HG03066 (cell line): Measurements from ENCODE around the gene DNASE1L3.

Experiments
- ATAC-seq: cut with Tn5 transposase; IDR thresholded peaks from one replicate; pipeline ENCODE4 v1.9.1; 2021; ENCODE audit warnings: low read depth; ENCODE audit not compliant: unreplicated experiment

Gene DNASE1L3

GRCh38 chr3:58164199-58164879 is 46.4 kb downstream of the DNASE1L3 start:
- no peak for ATAC-seq

GRCh38 chr3:58163234-58163633 is 47.5 kb downstream of the DNASE1L3 start:
- no peak for ATAC-seq

- no peak for ATAC-seq
These were observed 49.1 kb downstream of the DNASE1L3 start for GRCh38 chr3:58161435-58162398.

GRCh38 chr3:58160399-58160798 is 50.4 kb downstream of the DNASE1L3 start:
- no peak for ATAC-seq

GRCh38 chr3:58158442-58159153 is 52.2 kb downstream of the DNASE1L3 start:
- no peak for ATAC-seq

- ATAC-seq: no peak
These were observed 53.1 kb downstream of the DNASE1L3 start for GRCh38 chr3:58157700-58158099.

GRCh38 chr3:58155838-58156237 is 54.9 kb downstream of the DNASE1L3 start:
- no peak for ATAC-seq

- no peak for ATAC-seq
These were observed 55.9 kb downstream of the DNASE1L3 start for GRCh38 chr3:58154626-58155449.

GRCh38 chr3:58153371-58153770 is 57.4 kb downstream of the DNASE1L3 start:
- ATAC-seq: no peak

GRCh38 chr3:58152225-58153015 is 58.4 kb downstream of the DNASE1L3 start:
- ATAC-seq: no peak

- ATAC-seq: no peak
These were observed 59.1 kb downstream of the DNASE1L3 start for GRCh38 chr3:58151637-58152036.

GRCh38 chr3:58150810-58151199 is 60.0 kb downstream of the DNASE1L3 start:
- ATAC-seq: no peak

- no peak for ATAC-seq
These were observed 60.5 kb downstream of the DNASE1L3 start for GRCh38 chr3:58150130-58150809.

- no peak for ATAC-seq
These were observed 62.7 kb downstream of the DNASE1L3 start for GRCh38 chr3:58148049-58148448.

- no peak for ATAC-seq
These were observed 66.1 kb downstream of the DNASE1L3 start for GRCh38 chr3:58144478-58145325.

GRCh38 chr3:58143417-58144055 is 67.2 kb downstream of the DNASE1L3 start:
- ATAC-seq: no peak
